DMS 273 treated with DMSO at 0.1 percent for 48 hours (cell line): Measurements from ENCODE around the gene GRIK5.
"Not testable (repeated sequence)": the region's sequence is repeated elsewhere in the genome, so short reads cannot be mapped to it uniquely, and the experiment has no call there.

Experiments
- DNase-seq: peaks from one replicate; lab custom pipeline; 2025; lab: John Stamatoyannopoulos, UW

GRIK5 gene

GRCh38 chr19:42051166-42052115, 18.6 kb downstream of the GRIK5 start:
- no peak for DNase-seq

- no peak for DNase-seq
Observed at GRCh38 chr19:42048992-42049391, 21.0 kb downstream of the GRIK5 start.

- no peak for DNase-seq
Observed at GRCh38 chr19:42045575-42045974, 24.4 kb downstream of the GRIK5 start.

GRCh38 chr19:42042455-42043170, 27.4 kb downstream of the GRIK5 start:
- DNase-seq = peak; percentile 83

GRCh38 chr19:42040491-42040890, 29.5 kb downstream of the GRIK5 start:
- not testable (repeated sequence) for DNase-seq

GRCh38 chr19:42040031-42040430, 30.0 kb downstream of the GRIK5 start:
- DNase-seq = no peak

- no peak for DNase-seq
Observed at GRCh38 chr19:42038666-42039065, 31.3 kb downstream of the GRIK5 start.

- DNase-seq = no peak
Observed at GRCh38 chr19:42037649-42038048, 32.4 kb downstream of the GRIK5 start.

GRCh38 chr19:42034640-42035391, 35.2 kb downstream of the GRIK5 start:
- DNase-seq = peak; percentile 61

GRCh38 chr19:42033413-42033812, 36.6 kb downstream of the GRIK5 start:
- no peak for DNase-seq

GRCh38 chr19:42032431-42032830, 37.6 kb downstream of the GRIK5 start:
- no peak for DNase-seq

- peak; percentile 67 for DNase-seq
Observed at GRCh38 chr19:42030645-42031440, 39.2 kb downstream of the GRIK5 start.

- peak; percentile 57 for DNase-seq
Observed at GRCh38 chr19:42028304-42029216, 41.4 kb downstream of the GRIK5 start.

GRCh38 chr19:42024622-42025111, 45.3 kb downstream of the GRIK5 start:
- no peak for DNase-seq

- no peak for DNase-seq
Observed at GRCh38 chr19:42023943-42024260, 46.1 kb downstream of the GRIK5 start.

GRCh38 chr19:42023121-42023942, 46.7 kb downstream of the GRIK5 start:
- DNase-seq = peak; percentile 14

- DNase-seq = no peak
Observed at GRCh38 chr19:42022616-42023015, 47.4 kb downstream of the GRIK5 start.

GRCh38 chr19:42021185-42021584, 48.8 kb downstream of the GRIK5 start:
- DNase-seq = no peak

- DNase-seq = no peak
Observed at GRCh38 chr19:42018503-42019193, 51.4 kb downstream of the GRIK5 start.
